ENCODE data around the gene GGT5. TPM values are rescaled to one million over a fixed set of nuclear protein-coding genes. Genes with fewer than 3 reads are reported as not detected.
A peak's percentile ranks its signal among the peaks of the same experiment; 100 is the strongest.
"Not testable (repeated sequence)": the region's sequence is repeated elsewhere in the genome, so short reads cannot be mapped to it uniquely, and the experiment has no call there.

The GGT5 gene
- 10 to 100 TPM; 30.2 to 61.0 (median 45.1) TPM for total RNA-seq
- polyA plus RNA-seq: 46.3 TPM
- long read RNA-seq, donor 1, transcript GGT5-201 (11 exons, 2,334 nt): minor isoform, 10 of 196 reads
- long read RNA-seq, donor 1, transcript GGT5-203 (12 exons, 2,408 nt): minor isoform, 8 of 196 reads
- long read RNA-seq, donor 1, transcript GGT5-202 (12 exons, 2,494 nt): major isoform, 91 of 196 reads
- long read RNA-seq, donor 1, partial matches to known transcripts: 30 of 196 reads
- long read RNA-seq, donor 1, other reads (novel, unspliced or antisense): 56 of 196 reads
- long read RNA-seq, donor 2, full-length matches to known transcripts: 36 of 69 reads
- long read RNA-seq, donor 2, partial matches to known transcripts: 9 of 69 reads
- long read RNA-seq, donor 2, other reads (novel, unspliced or antisense): 24 of 69 reads
- long read RNA-seq, donor 3, full-length matches to known transcripts: 97 of 168 reads
- long read RNA-seq, donor 3, partial matches to known transcripts: 15 of 168 reads
- long read RNA-seq, donor 3, other reads (novel, unspliced or antisense): 56 of 168 reads
- long read RNA-seq, donor 4, transcript GGT5-202 (12 exons, 2,494 nt): major isoform, 36 of 55 reads
- long read RNA-seq, donor 4, partial matches to known transcripts: 3 of 55 reads
- long read RNA-seq, donor 4, other reads (novel, unspliced or antisense): 14 of 55 reads

GRCh38 chr22:24245030-24245431 lies at the start of gene GGT5:
Gene GGT5 (minus strand): TSS chr22:24245082. CDS start chr22:24244725, 357 bp downstream.
- not testable (repeated sequence) for H3K4me1 ChIP-seq (ENCODE audit: control insufficient read depth, insufficient read depth, low read length); H3K9me3 ChIP-seq (ENCODE audit: control insufficient read depth, low read length); H3K27me3 ChIP-seq (ENCODE audit: control insufficient read depth, insufficient read depth)
- intact Hi-C loops (cut with DNase I): loop anchor here in 3 of 4 donors (5.0 kb wide), 2 partner anchors 53 to 58 kb away; no protein-coding TSS in a partner anchor
- Histone ChIP-seq H3K4me3 (ENCODE audit: low read length) (peak within 1 kb of the TSS; percentile 18), H3K27ac (ENCODE audit: low read length) (peak within 1 kb of the TSS; percentile 82)
- DNase-seq (peak; percentile 76 to 90 (median 81)), ATAC-seq (peak in 1 of 2 donors; percentile 25)
- 17% methylated on average over 12 of the region's 12 CpGs for WGBS

- H3K27ac ChIP-seq (ENCODE audit: low read length): peak overlapping the region; percentile 83
- DNase-seq; H3K4me1 ChIP-seq (ENCODE audit: control insufficient read depth, insufficient read depth, low read length); intact Hi-C loops (cut with DNase I); H3K9me3 ChIP-seq (ENCODE audit: control insufficient read depth, low read length); H3K27me3 ChIP-seq (ENCODE audit: control insufficient read depth, insufficient read depth); H3K4me3 ChIP-seq (ENCODE audit: low read length): not testable (repeated sequence)
- peak in 1 of 2 donors; percentile 26 for ATAC-seq
- WGBS: 78% methylated on average over 3 of the region's 3 CpGs
Observed at GRCh38 chr22:24292202-24292830, 47.4 kb upstream of the GGT5 start.

- no peak overlapping the region for H3K4me3 ChIP-seq (ENCODE audit: low read length)
- H3K27ac ChIP-seq (ENCODE audit: low read length): peak overlapping the region; percentile 83
- H3K4me1 ChIP-seq (ENCODE audit: control insufficient read depth, insufficient read depth, low read length): peaks cover 9% of the 10 kb centered on the region
- ATAC-seq (peak in 1 of 2 donors; percentile 4), DNase-seq (no peak)
- WGBS: 59% methylated on average over 3 of the region's 3 CpGs
- no peaks in the 10 kb centered on the region for H3K9me3 ChIP-seq (ENCODE audit: control insufficient read depth, low read length)
- no peaks in the 10 kb centered on the region for H3K27me3 ChIP-seq (ENCODE audit: control insufficient read depth, insufficient read depth)
- intact Hi-C loops (cut with DNase I): no loop called here
Observed at GRCh38 chr22:24291515-24292201, 46.8 kb upstream of the GGT5 start.

GRCh38 chr22:24290459-24290858 lies 45.6 kb upstream of the GGT5 start:
- Histone ChIP-seq H3K9me3 (ENCODE audit: control insufficient read depth, low read length) (no peaks in the 10 kb centered on the region), H3K4me1 (ENCODE audit: control insufficient read depth, insufficient read depth, low read length) (peaks cover 9% of the 10 kb centered on the region), H3K4me3 (ENCODE audit: low read length) (no peak overlapping the region), H3K27ac (ENCODE audit: low read length) (peak overlapping the region; percentile 95), H3K27me3 (ENCODE audit: control insufficient read depth, insufficient read depth) (no peaks in the 10 kb centered on the region)
- intact Hi-C loops (cut with DNase I): no loop called here
- DNase-seq: no peak
- ATAC-seq: no peak

GRCh38 chr22:24289741-24290163 lies 44.9 kb upstream of the GGT5 start:
- DNase-seq: peak in 2 of 3 donors; percentile 53 to 55
- H3K4me3 ChIP-seq (ENCODE audit: low read length): no peak overlapping the region
- H3K9me3 ChIP-seq (ENCODE audit: control insufficient read depth, low read length): no peaks in the 10 kb centered on the region
- 16% methylated on average over 4 of the region's 4 CpGs for WGBS
- H3K4me1 ChIP-seq (ENCODE audit: control insufficient read depth, insufficient read depth, low read length): peaks cover 10% of the 10 kb centered on the region
- H3K27ac ChIP-seq (ENCODE audit: low read length): peak overlapping the region; percentile 97
- intact Hi-C loops (cut with DNase I): no loop called here
- H3K27me3 ChIP-seq (ENCODE audit: control insufficient read depth, insufficient read depth): no peaks in the 10 kb centered on the region
- peak in 1 of 2 donors; percentile 36 for ATAC-seq

- H3K4me1 ChIP-seq (ENCODE audit: control insufficient read depth, insufficient read depth, low read length): peaks cover 11% of the 10 kb centered on the region
- intact Hi-C loops (cut with DNase I): no loop called here
Observed at GRCh38 chr22:24289114-24289513, 44.2 kb upstream of the GGT5 start.

GRCh38 chr22:24287801-24288200 lies 42.9 kb upstream of the GGT5 start:
- peak overlapping the region; percentile 75 for H3K27ac ChIP-seq (ENCODE audit: low read length)
- DNase-seq; ATAC-seq; H3K9me3 ChIP-seq (ENCODE audit: control insufficient read depth, low read length); H3K4me3 ChIP-seq (ENCODE audit: low read length); H3K27me3 ChIP-seq (ENCODE audit: control insufficient read depth, insufficient read depth); intact Hi-C loops (cut with DNase I): not testable (repeated sequence)
- H3K4me1 ChIP-seq (ENCODE audit: control insufficient read depth, insufficient read depth, low read length): peaks cover 11% of the 10 kb centered on the region
- WGBS: 47% methylated on average over 6 of the region's 6 CpGs

More at GRCh38 chr22:24289114-24289513, 44.2 kb upstream of the GGT5 start:
- peak overlapping the region; percentile 43 for H3K27ac ChIP-seq (ENCODE audit: low read length)
- ATAC-seq (peak; percentile 73 to 80), DNase-seq (no peak)
- no peaks in the 10 kb centered on the region for H3K9me3 ChIP-seq (ENCODE audit: control insufficient read depth, low read length)
- WGBS: 10% methylated on average over 4 of the region's 4 CpGs
- H3K27me3 ChIP-seq (ENCODE audit: control insufficient read depth, insufficient read depth): no peaks in the 10 kb centered on the region
- no peak overlapping the region for H3K4me3 ChIP-seq (ENCODE audit: low read length)

- Histone ChIP-seq H3K27ac (ENCODE audit: low read length) (peak overlapping the region; percentile 75), H3K4me1 (ENCODE audit: control insufficient read depth, insufficient read depth, low read length) (peaks cover 11% of the 10 kb centered on the region)
- intact Hi-C loops (cut with DNase I); H3K27me3 ChIP-seq (ENCODE audit: control insufficient read depth, insufficient read depth); H3K9me3 ChIP-seq (ENCODE audit: control insufficient read depth, low read length); DNase-seq; H3K4me3 ChIP-seq (ENCODE audit: low read length): not testable (repeated sequence)
- ATAC-seq: peak; percentile 7 to 44
- WGBS: 74% methylated on average over 8 of the region's 9 CpGs
Observed at GRCh38 chr22:24287212-24287611, 42.3 kb upstream of the GGT5 start.

- intact Hi-C loops (cut with DNase I): no loop called here
- H3K4me3 ChIP-seq (ENCODE audit: low read length): no peak overlapping the region
- H3K27ac ChIP-seq (ENCODE audit: low read length): peak overlapping the region; percentile 71
- ATAC-seq (no peak), DNase-seq (no peak)
- no peaks in the 10 kb centered on the region for H3K27me3 ChIP-seq (ENCODE audit: control insufficient read depth, insufficient read depth)
- 51% methylated on average over 4 of the region's 4 CpGs for WGBS
- H3K4me1 ChIP-seq (ENCODE audit: control insufficient read depth, insufficient read depth, low read length): peaks cover 8% of the 10 kb centered on the region
- H3K9me3 ChIP-seq (ENCODE audit: control insufficient read depth, low read length): no peaks in the 10 kb centered on the region
Observed at GRCh38 chr22:24285245-24285644, 40.4 kb upstream of the GGT5 start.

GRCh38 chr22:24284747-24285203 lies 39.9 kb upstream of the GGT5 start:
- WGBS: 58% methylated on average over 2 of the region's 2 CpGs
- Histone ChIP-seq H3K27me3 (ENCODE audit: control insufficient read depth, insufficient read depth) (no peaks in the 10 kb centered on the region), H3K4me1 (ENCODE audit: control insufficient read depth, insufficient read depth, low read length) (peaks cover 4% of the 10 kb centered on the region), H3K27ac (ENCODE audit: low read length) (peak overlapping the region; percentile 10), H3K4me3 (ENCODE audit: low read length) (no peak overlapping the region), H3K9me3 (ENCODE audit: control insufficient read depth, low read length) (no peaks in the 10 kb centered on the region)
- DNase-seq: no peak
- intact Hi-C loops (cut with DNase I): no loop called here
- ATAC-seq: peak in 1 of 2 donors; percentile 35

All from right cardiac atrium (tissue), 5 donors.